Measurements from ENCODE around the gene CATSPERE.
"Not testable (repeated sequence)": the region's sequence is repeated elsewhere in the genome, so short reads cannot be mapped to it uniquely, and the experiment has no call there.

CATSPERE gene

DNA sequence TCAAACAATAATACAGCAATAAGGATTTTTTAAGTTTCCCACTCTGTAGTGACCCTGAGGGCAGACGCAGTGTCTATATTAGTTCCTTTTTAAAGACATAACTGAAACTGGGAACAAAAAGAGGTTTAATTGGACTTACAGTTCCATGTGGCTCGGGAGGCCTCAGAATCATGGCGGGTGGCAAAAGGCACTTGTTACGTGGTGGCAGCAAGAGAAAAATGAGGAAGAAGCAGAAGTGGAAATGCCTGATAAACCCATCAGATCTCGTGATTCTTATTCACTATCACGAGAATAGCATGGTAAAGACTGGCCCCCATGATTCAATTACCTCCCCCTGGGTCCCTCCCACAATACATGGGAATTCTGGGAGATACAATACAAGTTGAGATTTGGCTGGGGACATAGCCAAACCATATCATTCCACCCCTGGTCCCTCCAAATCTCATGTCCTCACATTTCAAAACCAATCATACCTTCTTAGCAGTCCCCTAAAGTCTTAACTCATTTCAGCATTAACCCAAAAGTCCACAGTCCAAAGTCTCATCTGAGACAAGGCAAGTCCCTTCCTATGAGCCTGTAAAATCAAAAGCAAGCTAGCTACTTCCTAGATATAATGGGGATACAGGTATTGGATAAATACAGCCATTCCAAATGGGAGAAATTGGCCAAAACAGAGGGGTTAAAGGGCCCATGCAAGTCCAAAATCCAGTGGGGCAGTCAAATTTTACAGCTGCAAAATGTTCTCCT lies 205.8 kb downstream of the CATSPERE start:
- peak; percentile 50 to 81 for DNase-seq

- no peak for DNase-seq
These were observed 206.7 kb downstream of the CATSPERE start for GRCh38 chr1:244667797-244668196.

- DNase-seq, result no peak
These were observed 212.0 kb downstream of the CATSPERE start for GRCh38 chr1:244672946-244673682.

GRCh38 chr1:244674446-244674845 lies 213.4 kb downstream of the CATSPERE start:
- no peak for DNase-seq

GRCh38 chr1:244675167-244675566 lies 214.1 kb downstream of the CATSPERE start:
- no peak for DNase-seq

GRCh38 chr1:244678697-244679096 lies 217.6 kb downstream of the CATSPERE start:
- no peak for DNase-seq

DNA sequence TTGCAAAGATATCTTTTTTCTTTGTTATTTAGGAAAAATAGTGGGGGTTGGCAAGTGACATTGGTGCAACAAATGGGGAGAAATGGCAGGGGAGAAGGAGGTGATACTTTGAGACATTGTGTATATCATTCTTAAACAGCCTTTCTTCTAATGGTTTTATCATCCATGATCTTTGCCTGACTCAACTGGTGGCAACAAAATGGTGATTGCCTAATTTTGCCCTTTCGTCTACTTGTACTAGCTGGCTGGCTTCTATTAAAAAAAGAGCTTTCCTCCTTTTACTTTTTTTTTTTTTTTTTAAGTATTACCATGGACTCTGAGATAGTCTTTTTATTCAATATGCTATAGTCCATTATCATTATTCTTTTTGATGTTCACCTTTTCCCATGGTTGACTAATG lies 219.6 kb downstream of the CATSPERE start:
- no peak for DNase-seq

- DNase-seq, result not testable (repeated sequence)
These were observed 221.0 kb downstream of the CATSPERE start for GRCh38 chr1:244682087-244682486.
